Peyer's patch (tissue), 4 donors: ENCODE results near the gene PCGF6.

ENCODE experiments used
- CTCF ChIP-seq, 6 experiments: fragments of 450-650 bp in 4 of 6; fragments of 200-600 bp in 2 of 6; sonication (generic) in 1 of 6; IDR thresholded peaks; one replicate each; pipeline ENCODE4 v1.5.1; 2017 to 2019; ENCODE audit warnings: antibody characterized with exemption in 6 of 6, mild to moderate bottlenecking in 3 of 6, moderate library complexity in 1 of 6
- POLR2A ChIP-seq, 2 donors: fragments of 450-650 bp; IDR thresholded peaks; one replicate each; pipeline ENCODE4 v1.5.1; 2017; ENCODE audit warnings: antibody characterized with exemption in 2 of 2, mild to moderate bottlenecking in 2 of 2, moderate library complexity in 2 of 2

DNA sequence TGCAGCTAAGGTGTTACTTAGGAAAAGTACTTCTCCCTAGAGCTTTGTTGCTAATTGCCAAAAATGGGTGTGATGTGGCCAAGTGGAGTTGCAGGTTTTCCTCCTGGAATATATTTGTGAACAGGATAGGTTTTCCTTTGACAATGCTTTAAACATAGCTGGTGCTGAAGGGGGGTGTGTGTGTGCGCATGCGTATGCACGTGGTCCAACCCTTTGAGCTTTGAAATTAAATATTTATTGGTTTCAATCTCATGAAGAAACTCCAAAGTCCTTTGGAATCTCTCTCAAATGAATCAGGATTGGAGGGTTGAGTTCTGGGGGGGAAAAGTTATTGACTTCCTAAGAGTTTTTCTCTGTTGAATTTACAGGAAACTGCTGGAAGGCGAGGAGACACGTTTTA is 62.9 kb downstream of the PCGF6 start:
- no peak for TF ChIP-seq CTCF (IDR thresholded peaks at IDR 0.05)
- TF ChIP-seq POLR2A (IDR thresholded peaks at IDR 0.05): no peak
